T1000 (cell line): Measurements from ENCODE around the gene DPH6.

Experiments
- DNase-seq: peaks from one replicate; lab custom pipeline; 2025; ENCODE audit warnings: mixed read lengths; lab: John Stamatoyannopoulos, UW

DPH6 gene

DNA sequence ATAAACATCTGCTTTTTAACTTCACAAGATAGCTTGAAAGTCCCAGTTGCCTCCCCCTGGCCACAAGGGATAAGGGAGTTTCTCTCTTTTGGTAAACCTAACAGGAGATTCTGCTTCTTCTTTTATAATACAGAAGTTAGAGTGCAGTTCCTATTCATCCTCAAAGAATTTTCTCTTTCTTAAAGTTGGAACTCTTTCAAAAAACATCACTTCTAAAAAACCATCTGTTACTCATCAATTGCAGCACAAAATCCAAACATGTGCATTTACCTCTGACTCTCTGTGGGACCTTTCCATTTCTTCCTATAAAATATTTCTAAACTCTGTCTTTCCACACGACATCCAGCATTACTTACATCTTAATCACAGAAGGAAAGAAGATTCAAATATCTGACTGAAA is 5.1 kb downstream of the DPH6 start:
- DNase-seq, result no peak

GRCh38 chr15:35540021-35540420 is 5.9 kb downstream of the DPH6 start:
- DNase-seq, result no peak

DNA sequence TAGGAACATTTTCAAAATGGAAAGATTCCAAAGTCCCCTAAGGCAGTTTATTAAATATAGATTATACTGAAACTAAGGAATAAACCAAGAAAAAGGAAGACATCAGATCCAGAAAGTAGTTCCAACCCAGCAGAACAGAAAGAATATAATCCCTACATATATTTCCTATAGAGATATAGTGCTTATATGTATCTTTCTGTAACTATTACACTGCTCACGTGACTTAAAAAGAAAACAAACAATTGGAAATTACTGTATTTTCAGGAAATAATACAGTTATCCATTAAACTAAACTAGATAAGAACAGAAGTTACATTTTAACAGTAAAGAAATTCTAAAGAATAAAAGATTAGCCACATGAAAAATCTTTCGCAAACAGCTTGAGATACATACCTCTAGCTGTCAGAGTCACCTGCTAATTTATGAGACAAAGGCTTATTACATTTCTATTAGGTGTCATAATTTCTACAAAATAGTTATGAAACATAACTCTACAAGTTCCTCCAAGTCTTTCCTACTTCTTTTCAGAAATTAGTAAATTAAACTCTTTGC is 10.5 kb downstream of the DPH6 start:
- no peak for DNase-seq

DNA sequence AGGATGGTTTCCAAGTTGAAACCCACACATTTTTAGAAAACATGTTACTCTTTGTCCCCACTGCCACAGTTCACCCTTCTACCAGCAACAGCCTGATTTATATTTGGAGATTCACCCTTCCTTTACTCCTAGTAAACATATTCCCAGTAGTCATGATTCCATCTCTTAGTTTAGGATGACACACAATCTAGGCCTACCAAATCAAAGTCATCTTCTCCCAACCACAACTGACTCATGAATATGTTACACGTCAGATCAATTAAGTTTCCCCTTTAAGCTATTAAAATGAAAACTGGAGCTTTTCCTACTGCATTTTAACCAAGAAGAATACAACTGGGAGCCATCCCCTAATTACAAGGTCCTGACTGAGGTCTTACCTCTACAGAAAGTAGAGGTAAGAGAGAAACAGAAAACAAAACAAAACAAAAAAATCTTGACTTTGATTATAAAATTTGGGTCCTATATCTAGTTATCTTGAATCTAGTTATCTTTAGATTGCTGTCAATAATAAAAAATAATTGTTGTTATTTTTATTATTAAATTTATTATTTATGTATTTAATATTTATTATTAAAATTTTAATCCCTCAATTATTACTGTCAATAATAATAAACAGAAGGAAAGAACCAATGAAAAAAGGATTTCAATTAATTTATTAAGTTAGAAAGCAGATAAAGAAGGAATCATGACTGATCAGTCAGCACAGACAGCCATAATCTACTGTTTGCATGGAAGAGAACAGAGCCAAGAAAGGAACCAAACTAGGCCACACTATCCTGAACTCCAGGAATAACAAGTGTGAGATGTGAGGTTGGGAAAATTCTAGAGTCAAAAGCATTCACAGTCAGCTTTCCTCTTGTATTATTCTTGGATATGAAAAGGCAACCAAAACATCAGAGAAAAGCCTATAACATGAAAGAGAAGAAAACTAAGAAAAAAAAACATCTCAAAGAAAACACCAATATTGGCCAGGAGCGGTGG is 12.5 kb downstream of the DPH6 start:
- DNase-seq, result no peak

DNA sequence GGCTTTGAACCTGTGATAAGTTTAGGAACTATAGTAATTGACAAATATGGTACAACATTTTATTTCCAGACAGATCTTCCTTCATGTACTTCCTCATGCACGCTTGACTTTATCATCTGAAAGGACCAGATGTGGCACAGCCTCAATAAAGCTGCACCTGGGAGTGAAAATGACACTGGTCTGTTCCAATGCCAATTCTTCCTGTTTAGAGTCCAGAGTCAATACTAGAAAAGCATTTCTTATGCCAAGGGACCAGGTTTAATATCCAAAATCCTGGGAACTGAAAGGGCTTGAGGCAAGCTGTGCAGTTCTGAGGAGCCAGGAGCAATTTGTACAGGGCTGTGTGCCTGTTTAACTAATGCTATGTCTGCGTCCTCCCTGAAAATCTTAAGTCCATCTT is 15.3 kb downstream of the DPH6 start:
- no peak for DNase-seq

DNA sequence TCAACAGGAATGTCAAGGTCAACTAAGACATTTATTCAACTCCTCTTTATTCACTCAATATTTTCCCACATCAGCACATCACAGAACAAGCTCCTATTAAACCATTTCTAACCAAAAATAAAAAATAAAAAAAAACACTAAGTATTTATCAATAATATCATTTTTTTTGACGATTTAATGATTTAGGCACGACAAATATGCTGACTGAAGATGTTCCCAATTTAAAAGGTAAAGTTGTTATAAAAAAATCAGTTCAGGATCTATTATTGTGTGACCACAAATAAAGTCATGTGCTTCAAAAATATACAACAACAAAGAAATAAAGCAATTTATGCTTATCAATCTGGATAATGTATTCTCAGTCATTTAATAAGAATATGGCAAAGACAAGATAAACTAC is 16.2 kb downstream of the DPH6 start:
- DNase-seq, result no peak

DNA sequence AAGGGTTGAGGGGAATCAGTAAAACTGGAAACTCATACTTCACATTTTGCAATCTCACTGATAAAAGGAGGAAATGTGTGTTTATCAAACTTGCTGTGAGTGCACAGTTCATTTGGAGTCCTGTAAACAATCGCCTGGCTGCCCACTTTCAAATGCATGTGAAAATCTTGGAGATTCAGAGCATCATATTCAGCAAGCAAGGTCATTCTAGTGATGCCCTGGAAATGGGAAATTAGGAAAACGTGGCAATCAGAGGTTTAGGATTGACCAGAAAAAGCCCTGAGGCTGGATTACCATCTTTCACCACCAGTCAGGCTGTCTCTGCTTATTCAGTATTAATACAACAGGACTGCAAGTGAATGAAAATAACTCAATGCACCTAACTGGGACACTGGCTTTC is 23.9 kb downstream of the DPH6 start:
- no peak for DNase-seq

DNA sequence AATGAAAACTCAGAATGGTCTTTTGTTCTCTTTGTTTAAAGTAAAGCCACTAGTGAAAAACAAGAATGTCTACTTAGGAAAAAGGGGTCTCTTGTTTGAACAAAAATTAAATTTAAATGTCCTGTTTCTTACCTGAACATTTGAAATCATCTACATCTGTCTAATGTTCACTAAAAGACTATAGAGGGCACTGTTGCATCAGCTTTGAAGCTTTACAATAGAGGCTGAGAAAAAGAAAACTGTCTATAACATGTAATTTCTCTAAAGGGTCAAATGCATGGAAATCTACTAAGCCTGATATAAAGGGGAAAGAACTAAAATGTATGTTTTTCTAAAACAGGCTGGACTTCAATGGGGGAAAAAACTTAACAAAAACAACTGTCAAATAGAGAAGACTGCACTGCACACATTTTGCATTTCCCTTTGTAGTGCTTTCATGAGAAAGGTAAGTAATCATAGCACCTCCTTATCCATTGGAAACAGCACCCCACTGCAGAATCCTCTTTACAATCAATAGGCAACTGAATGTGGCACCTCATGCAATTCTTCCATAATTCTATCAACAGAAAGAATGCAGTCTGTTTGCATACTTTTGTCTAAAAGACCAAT is 26.3 kb downstream of the DPH6 start:
- DNase-seq, result no peak

DNA sequence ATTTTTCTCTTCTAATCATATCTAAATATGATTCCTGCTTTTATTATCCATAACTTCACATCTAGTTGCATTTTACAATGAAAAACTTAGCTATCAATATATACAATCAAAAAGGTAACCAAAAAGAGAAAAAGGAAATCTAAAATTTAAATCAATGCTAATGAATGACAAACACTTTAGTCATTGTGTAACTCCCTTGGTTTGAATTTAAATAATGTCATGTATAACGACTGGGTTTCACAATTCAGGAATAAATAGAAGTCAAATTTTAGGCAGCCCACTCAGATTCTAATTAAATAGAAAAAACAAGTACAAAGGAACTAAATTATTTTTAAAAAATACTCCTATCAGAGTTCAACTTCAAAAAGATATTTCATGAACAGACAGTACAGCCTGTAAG is 26.9 kb downstream of the DPH6 start:
- no peak for DNase-seq

DNA sequence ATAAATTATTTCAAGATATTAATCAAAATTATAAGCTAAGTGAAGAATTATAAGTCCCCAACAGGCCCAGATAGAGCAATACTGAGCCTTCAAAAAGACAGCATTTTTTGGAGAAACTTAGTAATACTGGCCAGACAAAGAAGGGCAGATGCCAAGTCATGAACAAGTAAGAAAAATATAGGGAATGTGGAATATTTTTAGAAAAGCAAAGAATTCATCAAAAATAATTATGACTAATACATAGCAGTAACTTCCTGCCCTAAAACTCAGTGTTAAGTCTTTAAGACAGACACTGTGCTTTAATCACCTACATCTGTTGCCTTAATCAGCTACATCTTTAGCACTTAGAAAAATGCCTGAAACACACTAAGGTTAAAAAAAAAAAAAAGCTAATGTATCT is 31.2 kb downstream of the DPH6 start:
- no peak for DNase-seq

GRCh38 chr15:35507932-35508638 is 37.9 kb downstream of the DPH6 start:
- DNase-seq, result no peak

DNA sequence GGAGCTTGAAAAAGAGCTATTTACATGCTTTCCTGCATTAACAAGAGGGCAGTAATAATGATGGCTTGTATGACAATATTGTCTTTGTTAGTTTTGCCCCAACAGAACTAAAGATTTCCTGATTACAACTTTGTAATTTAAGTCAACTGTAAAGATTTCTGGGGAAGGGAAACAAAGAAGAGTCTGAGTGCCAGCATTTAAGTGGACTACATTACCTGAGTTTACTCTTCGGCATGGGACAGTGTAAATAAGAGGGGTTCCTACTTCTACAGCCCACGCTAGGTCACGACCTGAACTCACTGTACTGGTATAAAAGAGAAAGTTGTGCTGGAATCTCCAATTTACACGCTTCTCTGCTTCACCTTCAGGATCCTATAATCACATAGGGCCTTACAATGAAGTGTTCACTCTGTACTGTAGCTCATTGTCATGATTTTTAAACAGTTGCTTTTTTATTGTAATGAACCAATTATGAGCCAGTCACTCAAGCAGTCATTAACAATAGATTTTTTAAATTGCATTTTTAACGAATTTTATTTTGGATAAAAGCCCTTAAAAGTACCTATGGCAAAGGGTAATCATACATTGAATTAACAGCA is 39.6 kb downstream of the DPH6 start:
- DNase-seq, result no peak

- no peak for DNase-seq
Observed at GRCh38 chr15:35505809-35506208, 40.2 kb downstream of the DPH6 start.

- no peak for DNase-seq
Observed at GRCh38 chr15:35505141-35505540, 40.8 kb downstream of the DPH6 start.

- DNase-seq, result no peak
Observed at GRCh38 chr15:35499723-35500122, 46.2 kb downstream of the DPH6 start.

DNA sequence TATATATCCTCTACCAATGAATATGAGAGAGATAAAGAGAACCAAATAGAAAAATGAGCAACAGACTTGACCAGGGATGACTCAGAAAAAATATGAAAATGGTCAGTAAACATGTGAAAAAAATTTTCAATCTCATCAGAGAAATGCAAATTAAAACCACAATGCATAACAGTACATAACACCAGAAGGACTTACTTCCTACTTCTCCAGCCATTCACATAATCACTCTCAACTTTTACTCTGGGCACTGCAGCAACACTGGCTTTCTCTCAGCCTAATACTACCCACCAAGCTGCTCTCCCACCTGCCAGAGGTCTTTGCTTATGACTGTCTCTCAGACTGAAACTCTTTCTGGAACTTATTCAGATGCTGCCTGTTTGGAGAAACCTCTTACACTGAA is 49.4 kb downstream of the DPH6 start:
- no peak for DNase-seq

- DNase-seq, result no peak
Observed at GRCh38 chr15:35495080-35495479, 50.9 kb downstream of the DPH6 start.

DNA sequence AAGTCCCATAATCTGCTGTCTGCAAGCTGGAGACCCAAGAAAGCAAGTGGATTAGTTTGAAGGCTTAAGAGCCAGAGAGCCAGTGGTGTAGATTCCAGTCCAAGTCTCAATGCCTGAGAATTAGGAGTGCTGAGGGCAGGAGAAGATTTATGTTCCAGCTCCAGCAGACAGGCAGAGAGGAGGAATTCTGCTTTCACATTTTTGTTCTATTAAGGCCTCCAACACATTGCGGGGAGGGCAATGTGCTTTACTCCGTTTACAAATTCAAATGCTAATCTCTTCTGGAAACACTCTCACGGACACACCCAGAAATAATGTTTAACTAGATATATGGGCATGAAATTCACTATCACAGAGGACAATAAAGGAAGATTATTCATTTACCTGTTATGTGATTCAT is 54.0 kb downstream of the DPH6 start:
- no peak for DNase-seq

DNA sequence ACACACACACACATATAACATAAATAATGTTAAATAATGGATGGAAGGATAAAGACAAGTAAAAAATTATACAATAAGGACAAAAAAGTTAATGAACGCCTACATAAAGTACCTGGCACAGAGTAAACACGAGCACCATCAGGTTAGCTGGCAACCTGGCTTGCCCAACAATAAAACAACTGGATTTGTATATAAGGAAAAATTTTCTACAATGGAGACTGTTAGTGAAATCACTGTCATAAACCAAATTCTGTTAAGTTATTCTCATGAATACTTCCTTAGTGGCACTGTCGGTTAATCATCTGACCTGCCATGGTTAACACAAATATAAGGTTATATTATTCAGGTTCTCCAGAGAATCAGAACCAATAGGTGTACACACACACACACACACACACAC is 54.8 kb downstream of the DPH6 start:
- no peak for DNase-seq

DNA sequence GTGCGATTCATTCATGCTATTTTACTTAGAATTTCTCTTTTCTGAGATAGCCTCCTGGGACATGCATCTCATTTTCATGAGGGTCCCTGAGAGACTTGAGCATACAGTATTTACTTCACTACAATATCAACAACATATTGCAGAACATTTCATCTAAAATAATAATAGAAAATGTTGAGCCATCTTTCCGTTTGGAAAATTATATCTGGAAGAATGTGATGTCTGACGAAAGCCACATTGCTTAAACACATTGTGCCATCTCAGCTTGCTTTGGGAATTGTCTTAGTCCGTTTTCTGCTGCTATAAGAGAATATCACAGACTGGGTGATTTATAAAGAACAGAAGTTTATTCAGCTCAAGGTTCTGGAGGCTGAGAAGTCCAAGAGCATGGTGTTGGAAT is 55.5 kb downstream of the DPH6 start:
- DNase-seq, result no peak

DNA sequence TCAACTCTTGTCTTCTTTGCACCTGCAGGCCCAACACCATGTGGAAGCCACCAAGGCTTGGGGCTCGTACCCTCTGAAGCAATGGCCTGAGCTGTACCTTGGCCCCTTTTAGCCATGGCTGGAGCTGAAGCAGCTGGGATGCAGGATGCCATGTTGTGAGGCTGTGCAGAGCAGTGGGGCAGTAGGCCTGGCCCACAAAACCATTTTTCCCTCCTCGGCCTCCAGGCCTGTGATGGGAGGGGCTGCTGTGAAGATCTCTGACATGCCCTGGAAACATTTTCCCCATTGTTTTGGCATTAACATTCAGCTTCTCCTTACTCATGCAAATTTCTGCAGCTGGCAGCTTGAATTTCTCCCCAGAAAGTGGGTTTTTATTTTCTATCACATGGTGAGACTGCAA is 58.5 kb downstream of the DPH6 start:
- DNase-seq, result no peak

DNA sequence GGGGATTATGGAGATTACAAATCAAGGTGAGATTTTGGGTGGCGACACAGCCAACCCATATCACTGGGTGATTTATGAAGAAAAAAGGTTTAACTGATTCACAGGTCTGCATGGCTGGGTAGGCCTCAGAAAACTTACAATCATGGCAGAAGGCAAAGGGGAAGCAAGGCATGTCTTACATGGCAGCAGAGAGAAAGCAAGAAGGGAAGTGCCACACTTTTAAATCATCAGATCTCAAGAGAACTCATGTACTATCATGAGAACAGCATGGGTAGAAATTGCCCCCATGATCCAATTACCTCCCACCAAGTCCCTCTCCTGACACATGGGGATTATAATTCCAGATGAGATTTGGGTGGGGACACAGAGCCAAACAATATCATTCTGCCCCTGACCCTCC is 59.7 kb downstream of the DPH6 start:
- DNase-seq, result no peak
